Loucy (cell line): ENCODE data around the gene PPOX.

Experiments
- EZH2phosphoT487 ChIP-seq: fragments of 200-600 bp; IDR thresholded peaks from 2 replicates; pipeline ENCODE4 v1.6.1; 2018; ENCODE audit warnings: antibody characterized with exemption, mild to moderate bottlenecking, moderate library complexity, borderline replicate concordance
- TF ChIP-seq, protein P1 (sequence below): fragments of 200-600 bp; sonication (generic); conservative IDR thresholded peaks from 2 replicates; pipeline ENCODE4 v1.5.1; 2014; ENCODE audit warnings: mild to moderate bottlenecking, antibody characterized with exemption, low read length

DNA sequence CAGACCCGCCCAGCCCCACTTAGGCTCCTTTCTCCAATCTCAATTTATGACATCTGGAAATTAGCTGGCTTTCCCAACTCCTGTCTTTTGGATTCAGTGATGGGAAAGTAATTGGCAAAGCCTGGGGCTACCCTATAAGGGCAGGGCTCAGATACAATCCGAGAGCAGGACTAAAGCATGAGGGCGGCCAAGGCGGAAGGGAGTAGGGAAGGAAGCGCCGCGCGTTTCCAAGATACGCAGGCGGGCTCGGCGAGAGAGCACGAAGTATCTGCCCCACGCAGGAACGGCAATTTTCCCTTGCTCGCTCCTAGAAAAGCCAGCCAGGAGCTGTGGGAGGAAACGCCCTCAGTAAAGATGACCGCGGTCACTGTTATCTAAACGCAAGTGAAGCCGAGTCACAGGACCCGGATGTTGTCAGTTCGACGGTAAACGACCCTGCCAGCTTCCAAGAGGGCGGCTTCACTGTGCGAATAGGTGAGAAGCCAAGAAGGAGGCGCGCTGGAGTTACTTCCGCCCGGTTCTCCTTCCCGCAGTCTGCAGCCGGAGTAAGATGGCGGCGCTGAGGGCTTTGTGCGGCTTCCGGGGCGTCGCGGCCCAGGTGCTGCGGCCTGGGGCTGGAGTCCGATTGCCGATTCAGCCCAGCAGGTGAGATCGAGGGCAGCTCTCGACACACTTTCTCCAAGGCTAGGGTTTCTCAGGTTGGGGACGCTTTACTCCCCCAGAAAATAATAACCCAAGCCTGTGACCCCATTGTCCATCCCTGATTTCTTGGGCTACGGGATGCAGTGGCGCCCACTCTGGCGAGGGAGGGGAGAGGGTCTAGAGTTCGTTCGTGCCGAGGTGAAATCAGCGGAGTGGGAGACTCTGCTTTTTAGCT, 35.8 kb downstream of the PPOX start, which contains the start of gene NDUFS2:
- TF ChIP-seq, protein P1, sequence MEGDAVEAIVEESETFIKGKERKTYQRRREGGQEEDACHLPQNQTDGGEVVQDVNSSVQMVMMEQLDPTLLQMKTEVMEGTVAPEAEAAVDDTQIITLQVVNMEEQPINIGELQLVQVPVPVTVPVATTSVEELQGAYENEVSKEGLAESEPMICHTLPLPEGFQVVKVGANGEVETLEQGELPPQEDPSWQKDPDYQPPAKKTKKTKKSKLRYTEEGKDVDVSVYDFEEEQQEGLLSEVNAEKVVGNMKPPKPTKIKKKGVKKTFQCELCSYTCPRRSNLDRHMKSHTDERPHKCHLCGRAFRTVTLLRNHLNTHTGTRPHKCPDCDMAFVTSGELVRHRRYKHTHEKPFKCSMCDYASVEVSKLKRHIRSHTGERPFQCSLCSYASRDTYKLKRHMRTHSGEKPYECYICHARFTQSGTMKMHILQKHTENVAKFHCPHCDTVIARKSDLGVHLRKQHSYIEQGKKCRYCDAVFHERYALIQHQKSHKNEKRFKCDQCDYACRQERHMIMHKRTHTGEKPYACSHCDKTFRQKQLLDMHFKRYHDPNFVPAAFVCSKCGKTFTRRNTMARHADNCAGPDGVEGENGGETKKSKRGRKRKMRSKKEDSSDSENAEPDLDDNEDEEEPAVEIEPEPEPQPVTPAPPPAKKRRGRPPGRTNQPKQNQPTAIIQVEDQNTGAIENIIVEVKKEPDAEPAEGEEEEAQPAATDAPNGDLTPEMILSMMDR, result peak; percentile 55
- TF ChIP-seq EZH2phosphoT487, result no peak
